Non-pigmented ciliary epithelial cell (primary cell): ENCODE data around the gene CFAP54.
"Not testable (repeated sequence)": the region's sequence is repeated elsewhere in the genome, so short reads cannot be mapped to it uniquely, and the experiment has no call there.

Experiments used
- DNase-seq: peaks from one replicate; pipeline ENCODE4 v3.0.0-alpha.2; 2010; ENCODE audit warnings: low read depth

CFAP54 gene

GRCh38 chr12:96635844-96636243 is 146.5 kb downstream of the CFAP54 start:
- DNase-seq: no peak

GRCh38 chr12:96636895-96637294 is 147.5 kb downstream of the CFAP54 start:
- no peak for DNase-seq

GRCh38 chr12:96648923-96649322 is 159.5 kb downstream of the CFAP54 start:
- DNase-seq: no peak

- no peak for DNase-seq
These were observed 163.5 kb downstream of the CFAP54 start for GRCh38 chr12:96652870-96653269.

- no peak for DNase-seq
These were observed 168.7 kb downstream of the CFAP54 start for GRCh38 chr12:96658075-96658474.

GRCh38 chr12:96669786-96670185 is 180.4 kb downstream of the CFAP54 start:
- no peak for DNase-seq

- DNase-seq: no peak
These were observed 181.0 kb downstream of the CFAP54 start for GRCh38 chr12:96670334-96670899.

GRCh38 chr12:96675519-96675918 is 186.1 kb downstream of the CFAP54 start:
- DNase-seq: not testable (repeated sequence)

- no peak for DNase-seq
These were observed 188.0 kb downstream of the CFAP54 start for GRCh38 chr12:96677363-96677762.

GRCh38 chr12:96687719-96688118 is 198.3 kb downstream of the CFAP54 start:
- DNase-seq: no peak

GRCh38 chr12:96698521-96698920 is 209.1 kb downstream of the CFAP54 start:
- no peak for DNase-seq

- DNase-seq: no peak
These were observed 209.6 kb downstream of the CFAP54 start for GRCh38 chr12:96698965-96699364.

GRCh38 chr12:96701856-96702255 is 212.5 kb downstream of the CFAP54 start:
- DNase-seq: no peak

GRCh38 chr12:96710127-96710745 is 220.9 kb downstream of the CFAP54 start:
- DNase-seq: no peak

- DNase-seq: no peak
These were observed 222.0 kb downstream of the CFAP54 start for GRCh38 chr12:96711364-96711763.

- DNase-seq: no peak
These were observed 224.8 kb downstream of the CFAP54 start for GRCh38 chr12:96714199-96714598.

- DNase-seq: no peak
These were observed 230.4 kb downstream of the CFAP54 start for GRCh38 chr12:96719660-96720362.

- DNase-seq: no peak
These were observed 231.0 kb downstream of the CFAP54 start for GRCh38 chr12:96720363-96720705.

- DNase-seq: not testable (repeated sequence)
These were observed 240.1 kb downstream of the CFAP54 start for GRCh38 chr12:96729466-96729865.

GRCh38 chr12:96729886-96730285 is 240.5 kb downstream of the CFAP54 start:
- no peak for DNase-seq

- peak; percentile 6 for DNase-seq
These were observed 254.2 kb downstream of the CFAP54 start for GRCh38 chr12:96743606-96744005.

- DNase-seq: no peak
These were observed 260.6 kb downstream of the CFAP54 start for GRCh38 chr12:96749999-96750398.

- no peak for DNase-seq
These were observed 262.2 kb downstream of the CFAP54 start for GRCh38 chr12:96751626-96752025.

- DNase-seq: no peak
These were observed 262.8 kb downstream of the CFAP54 start for GRCh38 chr12:96752211-96752610.
